T-helper 17 cell (primary cell): ENCODE results near the gene KRTAP4-1. TPM values are rescaled to one million over a fixed set of nuclear protein-coding genes. Genes with fewer than 3 reads are reported as not detected.
"Not testable (repeated sequence)": the region's sequence is repeated elsewhere in the genome, so short reads cannot be mapped to it uniquely, and the experiment has no call there.

ENCODE experiments used
- ATAC-seq: fragments of 150-1000 bp; cut with Tn5 transposase; 2 replicates; pipeline ENCODE4 v1.10.0; 2021; ENCODE audit warnings: mild to moderate bottlenecking, moderate library complexity
- DNase-seq, 3 donors: peaks; one replicate each; pipeline versions ENCODE4 v3.0.0 to v3.0.0-alpha.2; 2020 to 2021
- H3K9me3 ChIP-seq: one replicate; pipeline ENCODE4 v1.7.0; 2013; ENCODE audit warnings: low read length, mild to moderate bottlenecking; ENCODE audit not compliant: control insufficient read depth, poor library complexity, severe bottlenecking
- H3K27ac Mint-ChIP-seq: one replicate; pipeline ENCODE4 v1.8.0; 2022; ENCODE audit warnings: mild to moderate bottlenecking, moderate library complexity, mixed read lengths
- H3K27me3 Mint-ChIP-seq: one replicate; pipeline ENCODE4 v1.8.0; 2022; ENCODE audit warnings: mixed read lengths
- H3K36me3 Mint-ChIP-seq: one replicate; pipeline ENCODE4 v1.8.0; 2022; ENCODE audit warnings: low read depth, mixed read lengths
- H3K4me1 Mint-ChIP-seq: one replicate; pipeline ENCODE4 v1.8.0; 2022; ENCODE audit warnings: mild to moderate bottlenecking, mixed read lengths
- H3K4me3 Mint-ChIP-seq: one replicate; pipeline ENCODE4 v1.8.0; 2022; ENCODE audit warnings: mild to moderate bottlenecking, moderate library complexity, mixed read lengths
- total RNA-seq, 4 donors: library from RNA in 2 of 4; stranded (reverse) in 2 of 4; gene quantifications; one replicate each; pipeline ENCODE4 v1.2.3 and lab custom pipeline; 2022 to 2026

The KRTAP4-1 gene
- total RNA-seq, 2 donors from 2014 or later: not detected

DNA sequence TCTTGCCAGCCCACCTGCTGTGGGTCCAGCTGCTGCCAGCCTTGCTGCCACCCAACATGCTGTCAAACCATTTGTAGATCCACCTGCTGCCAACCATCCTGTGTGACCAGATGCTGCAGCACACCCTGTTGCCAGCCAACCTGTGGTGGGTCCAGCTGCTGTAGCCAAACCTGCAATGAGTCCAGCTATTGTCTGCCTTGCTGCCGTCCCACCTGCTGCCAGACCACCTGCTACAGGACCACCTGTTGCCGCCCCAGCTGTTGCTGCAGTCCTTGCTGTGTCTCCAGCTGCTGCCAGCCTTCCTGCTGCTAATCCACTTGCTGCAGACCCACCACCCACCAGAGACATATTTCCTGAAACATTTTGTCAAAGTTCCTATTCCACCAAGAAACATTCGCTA is 5.6 kb upstream of the KRTAP4-1 start:
- Mint-ChIP-seq H3K27me3 (peaks cover 33% of the 10 kb centered on the region), H3K4me1 (no peaks in the 10 kb centered on the region), H3K27ac (no peak overlapping the region), H3K4me3 (no peak overlapping the region), H3K36me3 (peaks cover 4% of the 10 kb centered on the region)
- H3K9me3 ChIP-seq: no peaks in the 10 kb centered on the region
- DNase-seq: no peak
- no peak for ATAC-seq

GRCh38 chr17:41189837-41190318 is 5.2 kb upstream of the KRTAP4-1 start, which contains the start of gene KRTAP9-1:
Gene KRTAP9-1 (plus strand): TSS chr17:41189887. CDS start chr17:41189887, 0 bp downstream.
- H3K9me3 ChIP-seq, H3K4me3 Mint-ChIP-seq, H3K4me1 Mint-ChIP-seq, H3K36me3 Mint-ChIP-seq, DNase-seq, ATAC-seq, H3K27ac Mint-ChIP-seq: not testable (repeated sequence)
- H3K27me3 Mint-ChIP-seq: peaks cover 37% of the 10 kb centered on the region

- no peak for DNase-seq
- H3K4me3 Mint-ChIP-seq: no peak overlapping the region
- no peak overlapping the region for H3K27ac Mint-ChIP-seq
- ATAC-seq: no peak
- peaks cover 43% of the 10 kb centered on the region for H3K27me3 Mint-ChIP-seq
- H3K36me3 Mint-ChIP-seq: peaks cover 4% of the 10 kb centered on the region
- H3K4me1 Mint-ChIP-seq: peaks cover 4% of the 10 kb centered on the region
- H3K9me3 ChIP-seq: no peaks in the 10 kb centered on the region
Observed at GRCh38 chr17:41186872-41187271, 2.2 kb upstream of the KRTAP4-1 start.

DNA sequence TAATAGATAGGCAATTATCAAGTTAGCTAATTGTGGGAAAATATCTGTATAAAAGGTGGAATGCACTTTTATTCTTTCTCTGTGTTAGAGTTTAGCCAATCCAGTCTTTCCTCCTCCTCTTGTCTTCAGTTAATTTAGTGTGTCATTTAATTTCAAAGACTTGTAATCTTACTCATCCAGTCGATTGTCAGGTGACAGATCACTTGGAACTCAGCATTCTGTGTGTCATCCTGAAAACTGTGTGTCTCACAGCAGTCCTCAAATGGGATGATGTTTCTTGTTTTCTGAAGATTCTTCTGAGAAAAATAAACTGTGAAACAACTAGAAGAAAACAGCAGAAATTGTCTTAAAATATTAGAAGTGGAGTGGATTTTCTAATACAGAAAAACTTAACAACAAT is 290 bp upstream of the KRTAP4-1 start:
- Mint-ChIP-seq H3K36me3 (no peaks in the 10 kb centered on the region), H3K4me1 (peaks cover 9% of the 10 kb centered on the region), H3K27me3 (peaks cover 27% of the 10 kb centered on the region), H3K4me3 (no peak overlapping the region), H3K27ac (no peak overlapping the region)
- H3K9me3 ChIP-seq: no peaks in the 10 kb centered on the region
- ATAC-seq (no peak), DNase-seq (no peak)

GRCh38 chr17:41178843-41179616 is 5.7 kb downstream of the KRTAP4-1 start:
- ATAC-seq (no peak), DNase-seq (no peak)
- Mint-ChIP-seq H3K4me3 (no peak overlapping the region), H3K27ac (no peak overlapping the region), H3K4me1 (peaks cover 7% of the 10 kb centered on the region), H3K36me3 (peaks cover 2% of the 10 kb centered on the region), H3K27me3 (no peaks in the 10 kb centered on the region)
- H3K9me3 ChIP-seq: no peaks in the 10 kb centered on the region

DNA sequence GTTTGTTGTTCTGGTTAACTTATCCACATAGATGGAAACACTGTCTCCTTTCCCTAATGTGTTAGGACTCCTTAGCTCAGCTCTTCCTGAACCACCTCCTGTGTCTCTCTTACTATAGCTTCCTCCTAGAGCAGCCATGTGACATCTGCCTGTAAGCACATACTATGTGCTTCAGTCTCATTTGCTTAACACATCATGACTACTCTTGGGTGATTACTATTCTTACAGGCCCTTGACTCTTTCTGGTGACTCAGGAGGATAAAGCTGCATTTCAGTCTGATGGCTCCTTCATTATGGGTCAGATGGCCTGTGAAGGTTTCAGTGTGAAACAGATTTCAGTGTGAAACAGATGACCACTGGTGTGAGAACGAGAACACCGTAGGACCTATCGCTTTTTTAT is 6.4 kb downstream of the KRTAP4-1 start:
- H3K4me3 Mint-ChIP-seq: no peak overlapping the region
- H3K36me3 Mint-ChIP-seq: peaks cover 2% of the 10 kb centered on the region
- no peaks in the 10 kb centered on the region for H3K9me3 ChIP-seq
- ATAC-seq (no peak), DNase-seq (no peak)
- no peak overlapping the region for H3K27ac Mint-ChIP-seq
- H3K27me3 Mint-ChIP-seq: no peaks in the 10 kb centered on the region
- peaks cover 9% of the 10 kb centered on the region for H3K4me1 Mint-ChIP-seq

- Mint-ChIP-seq H3K27me3 (no peaks in the 10 kb centered on the region), H3K4me1 (peaks cover 13% of the 10 kb centered on the region)
- ATAC-seq: no peak
Observed at GRCh38 chr17:41177727-41178271, 6.9 kb downstream of the KRTAP4-1 start, which contains the start of gene KRTAP4-2. Gene KRTAP4-2 (minus strand): TSS chr17:41178221. CDS start chr17:41178164, 57 bp downstream.

DNA sequence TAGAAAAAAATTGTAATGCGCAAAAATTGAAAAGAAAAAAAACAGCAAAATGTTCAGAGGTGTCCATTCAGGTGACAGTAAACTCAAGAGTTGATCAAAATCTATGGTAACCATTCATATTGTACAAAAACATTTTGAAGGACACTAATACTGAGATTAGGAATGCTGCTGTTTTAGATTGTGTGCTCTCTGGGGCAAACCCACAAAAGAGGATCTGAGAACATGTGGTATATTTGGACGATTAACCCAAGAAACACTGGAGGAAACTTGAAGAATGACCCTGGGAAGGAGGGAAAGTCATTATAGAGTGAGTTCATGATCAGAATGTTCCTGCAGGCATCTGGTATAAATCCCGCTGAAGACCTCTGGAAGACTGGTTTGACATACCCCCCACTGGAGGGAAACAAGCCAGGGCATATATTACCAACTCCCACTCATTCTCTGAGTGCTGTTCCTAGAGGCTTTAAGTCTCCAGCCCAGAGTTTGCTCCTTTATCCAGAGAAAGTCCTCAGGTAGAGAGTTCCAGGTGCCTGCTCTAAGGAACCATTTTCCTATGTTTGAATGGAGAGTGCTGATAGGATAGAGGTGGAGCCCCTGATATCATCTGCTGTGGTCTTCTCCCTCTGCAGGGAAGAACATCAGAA is 7.8 kb downstream of the KRTAP4-1 start:
- H3K9me3 ChIP-seq: no peaks in the 10 kb centered on the region
- no peak for DNase-seq
- Mint-ChIP-seq H3K4me1 (peaks cover 11% of the 10 kb centered on the region), H3K4me3 (no peak overlapping the region), H3K27ac (no peak overlapping the region), H3K36me3 (peaks cover 2% of the 10 kb centered on the region), H3K27me3 (no peaks in the 10 kb centered on the region)
- ATAC-seq: no peak

More at GRCh38 chr17:41177727-41178271, 6.9 kb downstream of the KRTAP4-1 start, which contains the start of gene KRTAP4-2:
- Mint-ChIP-seq H3K36me3 (peaks cover 2% of the 10 kb centered on the region), H3K27ac (no peak within 1 kb of the TSS), H3K4me3 (no peak within 1 kb of the TSS)
- H3K9me3 ChIP-seq: no peaks in the 10 kb centered on the region
- no peak for DNase-seq

- Mint-ChIP-seq H3K27ac (no peak overlapping the region), H3K4me1 (peaks cover 6% of the 10 kb centered on the region), H3K4me3 (no peak overlapping the region), H3K27me3 (peaks cover 8% of the 10 kb centered on the region), H3K36me3 (no peaks in the 10 kb centered on the region)
- no peak for DNase-seq
- ATAC-seq: no peak
- no peaks in the 10 kb centered on the region for H3K9me3 ChIP-seq
Observed at GRCh38 chr17:41171886-41172285, 12.8 kb downstream of the KRTAP4-1 start.

- ATAC-seq (no peak), DNase-seq (no peak)
- no peaks in the 10 kb centered on the region for H3K9me3 ChIP-seq
- Mint-ChIP-seq H3K27ac (no peak within 1 kb of the TSS), H3K36me3 (peaks cover 2% of the 10 kb centered on the region), H3K4me3 (peak within 1 kb of the TSS; percentile 39), H3K27me3 (peaks cover 16% of the 10 kb centered on the region), H3K4me1 (peaks cover 4% of the 10 kb centered on the region)
Observed at GRCh38 chr17:41168121-41168520, 16.6 kb downstream of the KRTAP4-1 start, which contains the start of gene KRTAP4-3. Gene KRTAP4-3 (minus strand): TSS chr17:41168221. CDS start chr17:41168172, 49 bp downstream.

DNA sequence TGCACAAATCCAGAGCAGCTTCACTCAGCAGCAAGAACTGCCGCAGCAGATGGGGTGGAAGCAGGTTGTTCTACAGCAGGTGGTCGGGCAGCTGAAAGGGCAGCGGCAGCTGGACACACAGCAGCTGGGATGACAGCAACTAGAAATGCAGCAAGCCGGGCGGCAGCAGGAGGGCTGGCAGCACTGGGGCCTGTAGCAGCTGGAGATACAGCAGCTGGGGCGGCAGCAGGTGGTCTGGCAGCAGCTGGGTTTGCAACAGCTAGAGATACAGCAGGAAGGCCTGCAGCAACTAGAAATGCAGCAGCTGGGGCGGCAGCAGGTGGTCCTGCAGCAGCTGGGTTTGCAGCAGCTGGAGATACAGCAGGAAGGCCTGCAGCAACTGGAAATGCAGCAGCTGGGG is 17.1 kb downstream of the KRTAP4-1 start:
- Mint-ChIP-seq H3K4me3 (peak overlapping the region; percentile 39), H3K4me1 (peaks cover 3% of the 10 kb centered on the region), H3K36me3 (peaks cover 3% of the 10 kb centered on the region), H3K27me3 (peaks cover 21% of the 10 kb centered on the region), H3K27ac (no peak overlapping the region)
- no peaks in the 10 kb centered on the region for H3K9me3 ChIP-seq
- ATAC-seq (no peak), DNase-seq (no peak)

- DNase-seq: no peak
- H3K27me3 Mint-ChIP-seq: peaks cover 29% of the 10 kb centered on the region
- no peak for ATAC-seq
- no peaks in the 10 kb centered on the region for H3K9me3 ChIP-seq
- peaks cover 3% of the 10 kb centered on the region for H3K36me3 Mint-ChIP-seq
- H3K27ac Mint-ChIP-seq: no peak overlapping the region
- H3K4me1 Mint-ChIP-seq: peaks cover 3% of the 10 kb centered on the region
- H3K4me3 Mint-ChIP-seq: no peak overlapping the region
Observed at GRCh38 chr17:41163828-41164227, 20.9 kb downstream of the KRTAP4-1 start.

GRCh38 chr17:41160648-41161047 is 24.1 kb downstream of the KRTAP4-1 start, which contains the start of gene KRTAP4-4:
Gene KRTAP4-4 (minus strand): TSS chr17:41160748. CDS start chr17:41160691, 57 bp downstream.
- peaks cover 3% of the 10 kb centered on the region for H3K4me1 Mint-ChIP-seq
- H3K27me3 Mint-ChIP-seq: peaks cover 56% of the 10 kb centered on the region

More at GRCh38 chr17:41160648-41161047, 24.1 kb downstream of the KRTAP4-1 start, which contains the start of gene KRTAP4-4:
- no peak for ATAC-seq
- no peaks in the 10 kb centered on the region for H3K9me3 ChIP-seq
- no peak for DNase-seq
- Mint-ChIP-seq H3K36me3 (peaks cover 3% of the 10 kb centered on the region), H3K27ac (no peak within 1 kb of the TSS), H3K4me3 (no peak within 1 kb of the TSS)
